ENCODE data around the gene ADGRV1.

ADGRV1 gene

GRCh38 chr5:90558344-90559192 is at the start of gene ADGRV1:
ADGRV1 (plus strand) TSS chr5:90558797; CDS start chr5:90558896, 99 bp downstream.
- no peak for DNase-seq (ENCODE audit: low read depth in 1 of 2, low spot score in 1 of 2)

GRCh38 chr5:90510438-90510837 is 48.2 kb upstream of the ADGRV1 start:
- DNase-seq (ENCODE audit: low read depth in 1 of 2, low spot score in 1 of 2), result no peak

GRCh38 chr5:90514520-90514919 is 44.1 kb upstream of the ADGRV1 start:
- DNase-seq (ENCODE audit: low read depth in 1 of 2, low spot score in 1 of 2), result no peak

- no peak for DNase-seq (ENCODE audit: low read depth in 1 of 2, low spot score in 1 of 2)
Observed at GRCh38 chr5:90518661-90519060, 39.9 kb upstream of the ADGRV1 start.

- DNase-seq (ENCODE audit: low read depth in 1 of 2, low spot score in 1 of 2), result no peak
Observed at GRCh38 chr5:90519081-90519480, 39.5 kb upstream of the ADGRV1 start.

- DNase-seq (ENCODE audit: low read depth in 1 of 2, low spot score in 1 of 2), result no peak
Observed at GRCh38 chr5:90528601-90529193, 29.9 kb upstream of the ADGRV1 start.

- peak; percentile 96 for DNase-seq (ENCODE audit: low read depth in 1 of 2, low spot score in 1 of 2)
Observed at GRCh38 chr5:90529194-90529938, 29.2 kb upstream of the ADGRV1 start, which contains the start of gene LYSMD3. LYSMD3 (minus strand) TSS chr5:90529584; CDS start chr5:90525289, 4,295 bp downstream.

GRCh38 chr5:90529939-90530677 is 28.5 kb upstream of the ADGRV1 start:
- peak; percentile 17 to 38 for DNase-seq (ENCODE audit: low read depth in 1 of 2, low spot score in 1 of 2)

GRCh38 chr5:90530736-90531487 is 27.7 kb upstream of the ADGRV1 start:
- no peak for DNase-seq (ENCODE audit: low read depth in 1 of 2, low spot score in 1 of 2)

- no peak for DNase-seq (ENCODE audit: low read depth in 1 of 2, low spot score in 1 of 2)
Observed at GRCh38 chr5:90533794-90534193, 24.8 kb upstream of the ADGRV1 start.

- no peak for DNase-seq (ENCODE audit: low read depth in 1 of 2, low spot score in 1 of 2)
Observed at GRCh38 chr5:90534922-90535321, 23.7 kb upstream of the ADGRV1 start.

GRCh38 chr5:90542827-90543519 is 15.6 kb upstream of the ADGRV1 start:
- no peak for DNase-seq (ENCODE audit: low read depth in 1 of 2, low spot score in 1 of 2)

GRCh38 chr5:90545511-90545910 is 13.1 kb upstream of the ADGRV1 start:
- no peak for DNase-seq (ENCODE audit: low read depth in 1 of 2, low spot score in 1 of 2)

- DNase-seq (ENCODE audit: low read depth in 1 of 2, low spot score in 1 of 2), result no peak
Observed at GRCh38 chr5:90546216-90546837, 12.3 kb upstream of the ADGRV1 start.

- DNase-seq (ENCODE audit: low read depth in 1 of 2, low spot score in 1 of 2), result no peak
Observed at GRCh38 chr5:90547072-90547536, 11.5 kb upstream of the ADGRV1 start.

GRCh38 chr5:90548069-90548593 is 10.5 kb upstream of the ADGRV1 start:
- no peak for DNase-seq (ENCODE audit: low read depth in 1 of 2, low spot score in 1 of 2)

- no peak for DNase-seq (ENCODE audit: low read depth in 1 of 2, low spot score in 1 of 2)
Observed at GRCh38 chr5:90549223-90549622, 9.4 kb upstream of the ADGRV1 start.

- DNase-seq (ENCODE audit: low read depth in 1 of 2, low spot score in 1 of 2), result no peak
Observed at GRCh38 chr5:90549729-90550275, 8.8 kb upstream of the ADGRV1 start.

GRCh38 chr5:90550963-90551362 is 7.6 kb upstream of the ADGRV1 start:
- no peak for DNase-seq (ENCODE audit: low read depth in 1 of 2, low spot score in 1 of 2)
